Gastroesophageal sphincter (tissue), 4 donors: ENCODE results near the gene CHRNA9. TPM values are rescaled to one million over a fixed set of nuclear protein-coding genes. Genes with fewer than 3 reads are reported as not detected.

Source experiments
- ATAC-seq: fragments of 150-250 bp; one replicate; pipeline ENCODE4 v1.9.1; 2016; ENCODE audit warnings: mild to moderate bottlenecking, moderate library complexity
- H3K27ac ChIP-seq, 4 donors: fragments of 200-600 bp; sonication (generic) in 3 of 4; 1 replicate in 3 of 4; 2 replicates in 1 of 4; pipeline ENCODE4 v1.5.1; 2016 to 2019
- H3K27me3 ChIP-seq: fragments of 200-600 bp; sonication (generic); one replicate; pipeline ENCODE4 v1.5.1; 2019
- H3K36me3 ChIP-seq, 2 donors: fragments of 200-600 bp; sonication (generic); one replicate each; pipeline ENCODE4 v1.5.1; 2019; ENCODE audit warnings: control low read depth in 1 of 2
- H3K4me1 ChIP-seq, 3 donors: fragments of 200-600 bp; sonication (generic); 1 replicate in 2 of 3; 2 replicates in 1 of 3; pipeline ENCODE4 v1.5.1; 2016 to 2019; ENCODE audit warnings: control low read depth in 2 of 3
- H3K4me3 ChIP-seq, 2 donors: fragments of 200-600 bp; sonication (generic); one replicate each; pipeline ENCODE4 v1.5.1; 2019; ENCODE audit warnings: mild to moderate bottlenecking in 1 of 2, moderate library complexity in 1 of 2
- H3K9me3 ChIP-seq, 3 donors: fragments of 200-600 bp; sonication (generic); one replicate each; pipeline ENCODE4 v1.5.1; 2017 to 2019; ENCODE audit warnings: control low read depth in 2 of 3
- CTCF ChIP-seq, 4 experiments: fragments of 200-600 bp in 2 of 4; fragments of 450-650 bp in 2 of 4; sonication (generic) in 1 of 4; IDR thresholded peaks; one replicate each; pipeline ENCODE4 v1.5.1; 2017 to 2019; ENCODE audit warnings: antibody characterized with exemption in 4 of 4, mild to moderate bottlenecking in 2 of 4, moderate library complexity in 2 of 4
- EP300 ChIP-seq: sonication (generic); formaldehyde crosslinking; IDR thresholded peaks from one replicate; pipeline ENCODE4 v1.6.1; 2017; ENCODE audit warnings: antibody characterized with exemption, mild to moderate bottlenecking
- POLR2A ChIP-seq, 2 donors: fragments of 450-650 bp; IDR thresholded peaks; one replicate each; pipeline ENCODE4 v1.6.1; 2017; ENCODE audit warnings: antibody characterized with exemption in 2 of 2, mild to moderate bottlenecking in 2 of 2, moderate library complexity in 1 of 2
- POLR2AphosphoS5 ChIP-seq: sonication (generic); formaldehyde crosslinking; IDR thresholded peaks from one replicate; pipeline ENCODE4 v1.6.1; 2017; ENCODE audit warnings: antibody characterized with exemption
- WGBS, 2 donors: methylation state at CpG; one replicate each; pipeline ENCODE4 v1.1.5; 2018; ENCODE audit warnings: low coverage in 1 of 2; 5-methylcytosine and 5-hydroxymethylcytosine counted together
- total RNA-seq, 4 donors: library from RNA; depleted of rRNA; stranded (reverse); fragments of >200 nt; gene quantifications; one replicate each; pipeline ENCODE4 v1.1.0, GENCODE V29; 2016

The CHRNA9 gene
- total RNA-seq, 4 donors from 2014 or later = not detected

- no peak for TF ChIP-seq POLR2A (IDR thresholded peaks at IDR 0.05)
- TF ChIP-seq POLR2AphosphoS5 = no peak
- TF ChIP-seq EP300 = no peak
- TF ChIP-seq CTCF (IDR thresholded peaks at IDR 0.05) = no peak
- no peak for ATAC-seq
- Histone ChIP-seq H3K4me1 (peaks cover 0 to 10% (median 3%) of the 10 kb centered on the region in 3 donors), H3K9me3 (peaks cover 0 to 5% (median 0%) of the 10 kb centered on the region in 3 donors), H3K36me3 (no peaks in the 10 kb centered on the region), H3K4me3 (no peak overlapping the region), H3K27me3 (no peaks in the 10 kb centered on the region), H3K27ac (no peak overlapping the region)
- WGBS, 2 donors = 58 to 67% methylated on average over 3 to 4 of the region's 4 CpGs
Measured at GRCh38 chr4:40308528-40309122, 26.5 kb upstream of the CHRNA9 start.

- Histone ChIP-seq H3K4me3 (no peak overlapping the region), H3K9me3 (peaks cover 0 to 5% (median 0%) of the 10 kb centered on the region in 3 donors), H3K27me3 (no peaks in the 10 kb centered on the region), H3K4me1 (peaks cover 0 to 10% (median 3%) of the 10 kb centered on the region in 3 donors), H3K36me3 (no peaks in the 10 kb centered on the region), H3K27ac (peak overlapping the region in 1 of 4 donors; percentile 12)
- ATAC-seq = peak; percentile 82
- WGBS, 2 donors = 2 to 10% methylated on average over 9 to 10 of the region's 10 CpGs
- TF ChIP-seq POLR2A (IDR thresholded peaks at IDR 0.05) (no peak), CTCF (IDR thresholded peaks at IDR 0.05) (peak; percentile 67 to 88 (median 74))
Measured at GRCh38 chr4:40309250-40309774, 25.8 kb upstream of the CHRNA9 start.

GRCh38 chr4:40310225-40310624, 24.9 kb upstream of the CHRNA9 start:
- no peaks in the 10 kb centered on the region for H3K36me3 ChIP-seq
- H3K9me3 ChIP-seq = no peaks in the 10 kb centered on the region
- 94 to 96% methylated on average over 5 of the region's 8 CpGs for WGBS, 2 donors
- no peak overlapping the region for H3K27ac ChIP-seq
- TF ChIP-seq EP300 (no peak), POLR2A (IDR thresholded peaks at IDR 0.05) (no peak), CTCF (IDR thresholded peaks at IDR 0.05) (no peak), POLR2AphosphoS5 (no peak)
- ATAC-seq = no peak
- peaks cover 0 to 10% (median 3%) of the 10 kb centered on the region in 3 donors for H3K4me1 ChIP-seq
- no peaks in the 10 kb centered on the region for H3K27me3 ChIP-seq
- no peak overlapping the region for H3K4me3 ChIP-seq

- WGBS, 2 donors = 42 to 55% methylated on average over 4 to 9 of the region's 11 CpGs
- H3K27ac ChIP-seq = peak overlapping the region in 1 of 4 donors; percentile 5
- H3K9me3 ChIP-seq = no peaks in the 10 kb centered on the region
- no peaks in the 10 kb centered on the region for H3K27me3 ChIP-seq
- H3K4me3 ChIP-seq = no peak overlapping the region
- no peaks in the 10 kb centered on the region for H3K36me3 ChIP-seq
- peaks cover 0 to 20% (median 3%) of the 10 kb centered on the region in 3 donors for H3K4me1 ChIP-seq
- ATAC-seq = no peak
- TF ChIP-seq POLR2AphosphoS5 = no peak
Measured at GRCh38 chr4:40311811-40312346, 23.3 kb upstream of the CHRNA9 start.

GRCh38 chr4:40314951-40315350, 20.2 kb upstream of the CHRNA9 start:
- no peak overlapping the region for H3K27ac ChIP-seq
- H3K4me1 ChIP-seq = peaks cover 0 to 16% (median 0%) of the 10 kb centered on the region in 3 donors
- no peak overlapping the region for H3K4me3 ChIP-seq
- no peaks in the 10 kb centered on the region for H3K9me3 ChIP-seq
- TF ChIP-seq POLR2AphosphoS5 = no peak
- TF ChIP-seq CTCF (IDR thresholded peaks at IDR 0.05) = no peak
- no peak for TF ChIP-seq EP300
- no peak for TF ChIP-seq POLR2A (IDR thresholded peaks at IDR 0.05)
- no peak for ATAC-seq
- WGBS, 2 donors = 92 to 99% methylated on average over 5 of the region's 5 CpGs
- H3K27me3 ChIP-seq = no peaks in the 10 kb centered on the region
- no peaks in the 10 kb centered on the region for H3K36me3 ChIP-seq
